Measurements from ENCODE around the gene PI4KA.
"Not testable (repeated sequence)": the region's sequence is repeated elsewhere in the genome, so short reads cannot be mapped to it uniquely, and the experiment has no call there.

The PI4KA gene

DNA sequence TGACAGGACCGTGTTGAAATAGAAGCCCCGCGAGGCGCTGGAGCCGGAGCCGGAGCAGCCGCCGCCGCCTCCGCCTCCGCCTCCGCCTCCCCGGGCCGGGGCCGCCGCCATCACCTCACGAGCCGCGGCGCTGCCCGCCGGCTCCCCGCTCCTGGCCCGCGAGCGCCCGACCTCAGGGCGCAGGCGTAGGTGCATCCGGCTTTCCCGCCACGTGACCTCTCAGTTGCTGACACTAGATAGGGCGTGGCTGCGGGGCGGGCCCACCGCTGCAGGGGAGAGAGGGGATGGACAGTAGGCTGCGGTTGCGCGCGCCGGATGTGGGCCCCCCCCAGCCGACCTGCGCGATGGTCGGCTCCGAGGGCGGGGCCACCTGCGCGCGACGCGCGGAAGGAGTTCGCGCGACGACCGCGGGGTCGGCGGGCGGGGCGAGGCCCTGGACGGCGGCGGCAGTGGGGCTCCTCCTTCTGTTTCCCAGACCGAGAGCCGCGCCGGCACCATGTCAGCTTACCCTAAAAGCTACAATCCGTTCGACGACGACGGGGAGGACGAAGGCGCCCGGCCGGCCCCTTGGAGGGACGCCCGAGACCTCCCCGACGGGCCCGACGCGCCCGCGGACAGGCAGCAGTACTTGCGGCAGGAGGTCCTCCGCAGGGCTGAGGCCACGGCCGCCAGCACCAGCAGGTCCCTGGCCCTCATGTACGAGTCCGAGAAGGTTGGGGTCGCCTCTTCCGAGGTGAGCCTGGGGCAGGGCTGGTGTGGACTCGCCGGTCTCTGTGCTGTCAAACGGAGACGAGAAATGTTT lies at the start of gene PI4KA, which contains the start of gene SNAP29:
TSS of gene PI4KA (minus strand) at position 197 of the 802 bp plus-strand sequence. CDS start at position 111, 86 bp downstream.
TSS of gene SNAP29 (plus strand) at position 393 of the 802 bp plus-strand sequence. CDS start at position 497, 104 bp downstream.
- DNase-seq = peak; percentile 98

DNA sequence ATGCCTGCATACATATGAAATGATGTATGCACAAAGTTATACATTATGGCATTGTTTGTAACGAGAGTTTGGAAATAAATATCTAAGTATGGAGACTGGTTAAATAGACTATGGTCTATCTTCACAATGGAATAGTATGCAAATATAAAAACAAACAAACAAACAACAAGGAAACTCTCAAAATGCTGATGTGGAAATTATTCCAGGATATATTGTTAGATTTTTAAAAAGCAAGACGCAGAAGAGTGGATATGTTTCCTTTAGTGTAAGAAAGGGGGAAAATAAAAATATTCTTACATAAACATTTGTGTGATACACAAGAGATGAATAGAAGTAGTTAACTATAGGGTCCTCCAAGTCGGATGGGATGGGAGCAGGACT lies 47.8 kb upstream of the PI4KA start:
- no peak for DNase-seq

DNA sequence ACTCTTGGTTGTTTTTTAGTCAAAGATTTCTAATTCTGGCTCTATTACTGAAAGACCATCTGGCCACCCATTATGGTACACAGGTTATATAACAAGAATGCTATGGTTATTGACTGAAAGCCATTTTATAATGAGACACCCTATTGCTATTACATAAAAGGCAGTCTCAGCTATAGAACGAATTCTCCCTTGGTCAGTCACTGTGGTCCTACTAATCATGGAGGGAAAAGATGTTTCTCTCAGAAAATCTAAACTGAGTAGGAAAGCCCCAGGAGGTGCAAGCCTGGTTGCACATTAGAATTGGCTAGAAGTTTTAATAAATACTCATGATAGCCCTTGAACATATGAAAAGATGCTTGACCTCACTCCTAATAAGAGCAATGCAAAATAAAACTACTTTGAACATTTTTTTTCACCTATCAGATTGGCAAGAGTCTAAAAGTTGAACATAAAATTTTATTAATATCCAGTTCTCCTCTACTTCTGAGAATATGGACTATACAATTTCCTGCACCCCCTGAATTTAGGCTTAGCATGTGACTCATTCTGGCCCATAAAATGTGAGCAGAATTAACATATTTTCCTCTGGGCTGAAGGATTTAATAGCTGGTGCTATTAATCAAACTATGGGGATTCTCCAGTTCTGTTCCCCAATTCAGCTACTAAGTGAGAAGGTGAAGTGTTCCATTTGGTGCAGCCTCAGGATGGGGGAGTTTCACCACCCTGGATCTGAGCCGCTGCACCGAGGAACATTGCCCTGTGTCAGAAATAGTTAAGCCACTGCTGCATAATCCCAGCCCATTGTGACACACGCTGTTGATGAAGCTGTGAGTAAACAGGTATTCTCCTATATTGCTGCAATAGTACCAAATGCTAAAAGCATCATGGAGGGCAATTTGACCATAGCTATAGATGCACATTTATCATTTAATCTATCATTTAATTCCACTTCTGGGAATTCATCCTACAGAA lies 47.1 kb upstream of the PI4KA start:
- DNase-seq = no peak

DNA sequence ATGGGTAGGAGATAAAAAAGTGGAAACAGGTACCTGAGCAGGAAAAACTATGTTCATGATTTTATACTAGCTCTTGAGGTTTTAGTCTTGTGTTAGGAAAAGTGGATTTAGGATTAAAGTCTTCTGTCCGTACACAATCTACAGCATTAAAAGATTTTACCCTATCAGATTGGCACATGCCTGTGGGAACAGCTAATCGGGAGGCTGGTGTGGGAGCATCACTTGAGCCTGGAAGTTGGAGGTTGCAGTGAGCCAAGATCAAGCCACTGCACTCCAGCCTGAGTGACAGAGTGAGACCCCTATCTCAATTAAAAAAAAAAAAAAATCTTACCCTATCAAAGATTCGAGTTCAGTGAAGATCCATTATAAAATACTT lies 46.4 kb upstream of the PI4KA start:
- DNase-seq = no peak

DNA sequence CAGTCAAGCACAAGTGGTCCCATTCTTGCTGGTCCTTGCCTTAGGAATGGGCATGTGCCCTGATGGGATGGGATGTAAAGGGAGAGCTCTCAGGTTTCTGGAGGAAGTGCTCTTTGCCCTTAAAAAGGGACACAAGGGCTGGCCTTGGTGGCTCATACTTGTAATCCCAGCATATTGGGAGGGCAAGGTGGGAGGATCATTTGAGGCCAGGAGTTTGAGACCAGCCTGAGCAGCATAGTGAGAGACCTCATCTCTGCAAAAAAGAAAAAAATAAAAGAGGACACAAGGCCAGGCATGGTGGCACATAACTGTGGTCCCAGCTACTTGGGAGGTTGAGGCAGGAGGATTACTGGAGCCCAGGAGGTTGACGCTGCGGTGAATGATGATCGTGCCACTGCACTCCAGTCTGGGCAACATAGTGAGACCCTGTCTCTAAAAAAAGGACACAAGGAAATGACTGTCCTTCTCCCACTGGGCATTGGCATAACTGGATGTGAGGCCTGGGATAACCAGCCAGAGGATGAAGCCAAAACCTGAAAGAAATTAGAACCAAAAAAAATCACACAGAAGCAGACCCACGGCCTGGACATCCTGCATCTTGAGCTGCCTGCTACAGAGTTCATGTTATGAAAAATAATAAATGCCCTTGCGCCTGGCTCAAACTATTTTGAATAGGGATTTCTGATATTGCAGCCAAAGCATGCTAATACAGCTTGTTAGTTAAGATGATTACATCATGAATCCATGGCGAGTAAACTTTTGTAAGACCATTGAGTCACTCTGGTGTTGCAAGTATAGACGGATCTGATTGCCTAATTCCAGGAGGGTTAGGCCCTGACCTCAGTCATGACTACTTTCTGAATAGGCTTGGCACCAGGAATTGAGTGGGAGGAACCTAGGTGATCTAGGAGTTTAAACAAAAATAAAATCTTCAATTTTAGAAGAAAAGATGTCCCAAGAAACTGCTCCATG lies 45.7 kb upstream of the PI4KA start:
- DNase-seq = no peak

DNA sequence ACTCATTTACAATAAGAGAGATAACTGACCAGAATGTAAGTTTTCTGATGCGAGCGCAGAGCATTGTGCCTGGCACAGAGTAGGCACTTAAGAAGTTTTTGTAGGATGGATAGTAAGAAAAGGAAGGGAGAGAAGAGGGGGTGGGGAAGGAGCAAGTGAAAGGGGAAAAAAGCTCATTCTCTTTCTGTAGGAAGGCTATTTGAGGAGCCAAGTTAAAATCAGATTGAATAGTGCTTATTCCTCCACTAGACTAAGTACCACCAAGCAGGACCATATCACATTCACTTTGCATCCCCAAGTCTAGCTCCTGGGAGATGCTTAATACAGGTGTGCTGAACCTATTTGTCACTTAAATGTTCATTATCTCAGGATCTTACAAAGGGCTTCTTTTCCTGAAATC lies 44.5 kb upstream of the PI4KA start:
- no peak for DNase-seq

DNA sequence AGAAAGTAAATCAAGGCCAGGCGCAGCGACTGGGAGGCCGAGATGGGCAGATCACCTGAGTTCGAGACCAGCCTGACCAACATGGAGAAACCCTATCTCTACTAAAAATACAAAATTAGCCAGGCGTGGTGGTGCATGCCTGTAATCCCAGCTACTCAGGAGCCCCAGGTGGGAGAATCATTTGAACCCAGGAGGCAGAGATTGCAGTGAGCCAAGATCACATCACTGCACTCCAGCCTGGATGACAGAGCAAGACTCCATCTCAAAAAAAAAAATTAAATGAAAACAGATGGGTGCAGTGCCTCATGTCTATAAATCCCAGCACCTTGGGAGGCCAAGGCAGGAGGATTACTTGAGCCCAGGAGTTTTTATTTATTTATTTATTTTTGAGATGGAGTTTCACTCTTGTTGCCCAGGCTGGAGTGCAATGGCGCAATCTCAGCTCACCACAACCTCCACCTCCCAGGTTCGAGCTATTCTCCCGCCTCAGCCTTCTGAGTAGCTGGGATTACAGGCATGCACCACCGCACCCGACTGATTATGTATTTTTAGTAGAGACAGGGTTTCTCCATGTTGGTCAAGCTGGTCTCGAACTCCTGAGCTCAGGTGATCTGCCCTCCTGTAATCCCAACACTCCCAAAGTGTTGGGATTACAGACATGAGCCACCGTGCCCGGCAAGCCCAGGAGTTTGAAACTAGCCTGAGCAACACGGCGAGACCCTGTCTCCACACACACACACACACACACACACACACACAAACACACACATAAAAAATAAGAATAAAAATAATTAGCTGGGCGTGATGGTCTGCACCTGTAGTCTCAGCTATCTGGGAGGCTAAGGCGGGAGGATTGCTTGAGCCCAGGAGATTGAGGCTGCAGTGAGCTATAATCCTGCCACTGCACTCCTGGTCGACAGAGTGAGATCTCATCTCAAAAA lies 42.8 kb upstream of the PI4KA start:
- not testable (repeated sequence) for DNase-seq

DNA sequence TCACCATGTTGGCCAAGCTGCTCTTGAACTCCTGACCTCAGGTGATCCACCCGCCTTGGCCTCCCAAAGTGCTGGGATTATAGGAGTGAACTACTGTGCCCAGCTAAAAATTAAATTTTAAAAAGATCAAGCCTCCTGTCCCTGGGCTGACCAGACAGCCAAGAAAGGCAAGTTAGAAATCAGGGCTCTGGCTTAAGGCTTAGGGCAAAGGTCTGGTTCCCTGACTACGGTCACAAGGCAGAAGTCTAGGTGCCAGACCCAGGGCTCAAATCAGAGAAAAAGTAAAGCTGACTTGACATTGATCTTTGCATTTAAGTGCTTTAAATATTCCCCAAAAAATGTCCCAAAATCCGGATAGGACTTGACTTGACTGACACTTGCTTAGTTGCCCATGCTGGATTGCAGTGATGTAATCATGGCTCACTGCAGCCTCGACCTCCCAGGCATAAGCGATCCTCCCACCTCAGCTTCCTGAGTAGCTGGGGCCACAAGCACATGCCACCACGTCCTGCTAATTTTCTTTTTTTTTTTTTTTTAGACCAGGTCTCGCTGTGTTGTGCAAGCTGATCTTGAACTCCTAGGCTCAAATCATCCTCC lies 41.3 kb upstream of the PI4KA start:
- no peak for DNase-seq

DNA sequence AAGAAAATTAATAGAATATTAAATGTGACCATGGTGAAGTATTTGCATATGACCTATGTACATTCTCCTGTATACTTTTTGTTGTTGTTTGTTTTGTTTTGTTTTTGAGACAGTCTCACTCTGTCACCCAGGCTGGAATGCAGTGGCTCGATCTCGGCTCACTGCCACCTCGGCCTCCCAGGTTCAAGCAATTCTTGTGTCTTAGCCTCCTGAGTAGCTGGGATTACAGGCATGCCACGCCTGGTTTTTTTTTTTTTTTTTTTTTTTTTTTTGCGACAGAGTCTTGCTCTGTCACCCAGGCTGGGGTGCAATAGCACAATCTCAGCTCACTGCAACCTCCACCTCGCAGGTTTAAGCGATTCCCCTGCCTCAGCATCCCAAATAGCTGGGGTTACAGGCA lies 39.1 kb upstream of the PI4KA start:
- not testable (repeated sequence) for DNase-seq

DNA sequence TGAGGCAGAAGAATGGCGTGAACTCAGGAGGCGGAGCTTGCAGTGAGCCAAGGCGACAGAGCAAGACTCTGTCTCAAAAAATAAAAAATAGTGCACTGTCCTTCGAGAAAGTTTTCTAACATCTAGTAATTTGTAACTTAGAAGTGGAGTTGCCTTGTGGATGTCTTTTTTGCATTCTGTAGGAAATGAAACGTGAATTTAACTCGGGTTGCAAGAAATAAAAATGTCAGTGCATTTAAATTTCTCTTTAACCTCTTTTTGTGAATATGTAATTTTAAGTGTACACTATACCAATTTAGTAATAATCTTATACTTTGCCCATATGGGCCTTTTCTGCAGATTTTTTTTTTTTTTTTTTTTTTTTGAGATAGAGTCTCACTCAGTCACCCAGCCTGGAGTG lies 32.4 kb upstream of the PI4KA start:
- no peak for DNase-seq

DNA sequence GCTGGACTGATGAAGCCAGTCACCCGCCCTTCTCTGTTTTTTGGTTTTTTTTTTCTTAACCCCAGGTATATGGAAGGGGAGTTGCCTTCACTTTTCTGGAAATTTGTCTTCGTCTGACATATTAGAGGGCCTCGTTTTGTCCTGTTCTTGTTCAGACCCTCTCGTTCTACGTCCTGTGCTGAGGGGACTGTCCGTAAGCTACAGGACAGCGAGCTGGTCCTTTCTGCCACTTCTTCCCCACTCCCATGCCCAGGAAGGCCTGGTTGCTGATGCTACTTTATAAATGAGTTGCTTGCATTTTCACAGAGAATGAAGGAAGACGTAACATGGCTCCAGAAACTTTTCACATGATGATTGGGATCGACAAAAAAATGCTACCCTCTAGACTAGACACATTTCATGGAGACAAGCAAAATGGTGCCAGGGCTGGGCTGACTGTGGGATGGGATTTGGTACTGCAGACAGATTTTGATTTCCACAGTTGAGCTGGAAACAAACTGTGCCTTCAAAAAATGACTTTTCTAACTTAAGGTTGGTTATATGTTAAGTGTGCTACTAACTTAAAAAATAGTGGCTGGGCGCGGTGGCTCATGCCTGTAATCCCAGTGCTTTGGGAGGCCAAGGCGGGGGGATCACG lies 31.4 kb upstream of the PI4KA start:
- no peak for DNase-seq

DNA sequence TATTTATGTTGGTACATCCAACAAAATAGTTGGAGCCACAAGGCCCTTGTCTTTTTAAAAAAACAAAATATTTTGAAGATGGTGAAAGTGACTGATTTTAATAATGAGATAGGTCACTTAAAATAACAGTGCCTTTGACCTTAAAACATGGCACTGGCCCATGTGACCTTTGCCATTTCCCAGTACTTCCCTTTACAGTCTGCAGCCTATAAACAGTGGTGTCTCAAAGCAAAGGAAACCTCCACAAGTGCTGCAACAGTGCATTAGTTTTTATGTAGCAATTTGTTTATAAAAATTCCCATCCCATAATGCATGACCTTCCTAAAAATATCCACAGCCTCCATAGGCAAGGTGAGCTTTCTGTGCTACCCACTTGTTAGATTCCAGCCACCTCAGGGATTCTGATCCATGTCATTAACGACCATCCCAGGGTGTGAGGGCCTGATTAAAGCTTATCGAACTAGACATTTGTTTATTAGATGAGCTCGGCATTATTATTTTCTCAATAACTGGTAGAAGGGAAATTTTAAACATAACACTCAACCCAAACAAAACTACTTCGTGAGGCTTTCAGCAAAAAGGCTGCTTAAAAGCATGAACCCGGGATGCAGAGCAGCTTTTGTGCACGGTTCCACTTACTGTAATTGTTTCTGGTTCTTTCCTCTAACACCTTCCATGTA lies 30.6 kb upstream of the PI4KA start:
- DNase-seq = no peak

DNA sequence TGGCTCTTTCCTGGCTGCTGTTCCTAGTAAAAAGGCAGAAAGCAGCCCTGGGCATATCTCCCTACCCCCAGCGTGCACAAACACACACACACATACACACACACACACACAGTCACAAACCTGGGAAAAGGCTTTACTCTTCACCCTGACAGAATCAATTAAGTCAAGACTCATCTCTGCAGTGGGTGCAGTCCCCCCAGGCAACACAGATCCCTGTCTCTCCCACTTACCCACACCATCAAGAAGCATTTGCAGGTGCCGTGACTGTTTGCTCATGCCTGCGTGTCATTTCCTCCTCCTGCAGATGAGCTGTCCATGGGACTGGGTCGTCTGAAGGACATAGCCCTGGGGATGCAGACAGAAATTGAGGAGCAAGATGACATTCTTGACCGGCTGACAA lies 28.8 kb upstream of the PI4KA start:
- no peak for DNase-seq

DNA sequence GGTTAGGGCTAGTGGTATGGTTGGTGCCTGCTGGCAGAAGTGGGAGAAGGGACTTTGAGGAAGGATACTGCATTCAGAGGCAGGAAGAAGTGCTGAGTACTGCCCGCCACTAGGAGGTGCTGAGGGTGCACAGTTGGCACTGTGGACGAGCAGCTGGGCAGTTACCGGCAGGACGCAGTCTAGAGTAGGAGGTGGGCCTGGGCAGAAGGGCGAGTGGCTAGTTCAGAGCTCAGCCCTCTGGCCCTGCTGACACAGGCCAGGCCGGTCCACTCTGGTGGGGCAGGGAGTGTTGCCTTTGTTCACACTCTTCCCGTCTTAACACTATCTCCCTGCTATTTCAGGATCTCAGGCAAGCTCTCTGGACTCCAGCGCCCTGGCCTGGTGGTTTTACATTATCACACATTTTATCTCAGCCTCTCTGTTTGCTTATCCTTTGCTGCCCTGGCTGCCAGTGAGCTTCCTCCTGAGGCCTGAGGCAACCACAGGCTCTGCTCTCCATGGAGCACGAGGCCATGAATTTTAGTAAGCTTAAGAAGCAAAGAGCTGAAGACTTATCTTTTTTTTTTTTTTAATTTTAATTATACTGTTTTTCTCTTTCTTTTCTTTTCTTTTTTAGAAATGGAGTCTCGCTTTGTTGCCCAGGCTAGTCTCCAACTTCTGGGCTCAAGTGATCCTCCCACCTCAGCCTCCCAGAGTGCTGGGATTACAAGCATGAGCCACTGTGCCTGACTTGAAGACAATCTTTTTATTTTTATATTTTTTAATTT lies 27.1 kb upstream of the PI4KA start:
- peak; percentile 37 for DNase-seq

DNA sequence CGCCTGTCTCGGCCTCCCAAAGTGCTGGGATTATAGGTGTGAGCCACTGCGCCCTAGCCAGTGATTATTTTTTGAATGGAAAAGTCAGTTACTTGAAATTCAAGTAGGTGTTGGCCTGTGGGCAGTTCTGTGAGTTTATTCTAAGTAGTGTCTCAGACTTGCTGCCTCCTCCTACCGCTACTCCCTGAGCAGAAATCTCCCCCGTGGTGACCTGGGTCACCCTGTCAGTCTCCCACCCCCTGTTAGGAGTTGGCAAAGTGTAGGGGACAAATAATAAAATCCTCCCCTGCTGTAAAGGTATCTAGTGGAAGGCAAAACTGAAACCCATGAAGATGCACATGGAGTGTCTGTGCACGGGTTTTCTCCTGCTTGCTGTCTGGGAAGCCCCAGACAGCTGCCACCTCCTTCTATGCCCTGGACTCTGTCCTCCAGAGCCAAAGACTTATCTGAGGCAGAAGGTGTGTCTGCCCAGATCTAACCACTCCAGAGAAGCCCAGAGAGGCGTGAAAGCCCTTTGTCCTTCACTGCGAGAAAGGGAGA lies 26.5 kb upstream of the PI4KA start:
- no peak for DNase-seq

DNA sequence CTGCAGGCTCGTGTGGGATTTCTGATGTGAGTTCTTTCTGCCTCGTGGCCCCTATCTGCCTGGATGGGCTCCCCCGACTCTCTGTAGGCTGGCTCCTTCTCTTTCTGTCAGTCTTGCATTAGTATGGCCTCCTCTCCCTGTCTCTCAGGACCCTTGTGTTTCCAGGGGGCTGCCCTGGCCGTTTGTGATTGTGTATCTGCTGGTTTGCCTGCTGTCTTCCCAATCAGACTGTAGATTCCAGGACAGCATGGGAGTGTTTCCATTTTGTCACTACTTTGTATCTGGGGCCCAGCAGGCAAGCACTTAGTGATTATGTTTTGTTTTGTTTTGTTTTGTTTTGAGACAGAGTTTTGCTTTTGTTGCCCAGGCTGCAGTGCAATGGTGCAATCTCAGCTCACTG lies 25.8 kb upstream of the PI4KA start:
- no peak for DNase-seq

DNA sequence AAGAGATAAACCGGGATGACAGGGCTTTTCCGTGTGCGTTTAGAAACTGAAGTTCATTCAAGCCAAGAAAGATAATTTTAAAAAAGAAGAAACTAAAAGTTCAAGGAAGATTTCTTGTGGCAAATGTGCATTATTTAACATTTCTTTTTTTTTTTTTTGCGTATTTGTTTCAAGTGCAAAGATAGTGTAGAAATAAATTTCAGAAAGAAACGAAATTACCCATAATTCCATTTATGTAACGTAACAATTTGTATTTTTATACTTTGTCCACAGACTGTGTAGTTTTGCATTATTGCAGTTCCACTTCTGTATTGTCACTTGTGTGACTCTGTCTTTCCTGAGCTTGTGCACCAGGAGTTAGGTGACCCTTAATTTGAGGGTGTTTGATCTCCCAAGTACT lies 24.2 kb upstream of the PI4KA start:
- no peak for DNase-seq

DNA sequence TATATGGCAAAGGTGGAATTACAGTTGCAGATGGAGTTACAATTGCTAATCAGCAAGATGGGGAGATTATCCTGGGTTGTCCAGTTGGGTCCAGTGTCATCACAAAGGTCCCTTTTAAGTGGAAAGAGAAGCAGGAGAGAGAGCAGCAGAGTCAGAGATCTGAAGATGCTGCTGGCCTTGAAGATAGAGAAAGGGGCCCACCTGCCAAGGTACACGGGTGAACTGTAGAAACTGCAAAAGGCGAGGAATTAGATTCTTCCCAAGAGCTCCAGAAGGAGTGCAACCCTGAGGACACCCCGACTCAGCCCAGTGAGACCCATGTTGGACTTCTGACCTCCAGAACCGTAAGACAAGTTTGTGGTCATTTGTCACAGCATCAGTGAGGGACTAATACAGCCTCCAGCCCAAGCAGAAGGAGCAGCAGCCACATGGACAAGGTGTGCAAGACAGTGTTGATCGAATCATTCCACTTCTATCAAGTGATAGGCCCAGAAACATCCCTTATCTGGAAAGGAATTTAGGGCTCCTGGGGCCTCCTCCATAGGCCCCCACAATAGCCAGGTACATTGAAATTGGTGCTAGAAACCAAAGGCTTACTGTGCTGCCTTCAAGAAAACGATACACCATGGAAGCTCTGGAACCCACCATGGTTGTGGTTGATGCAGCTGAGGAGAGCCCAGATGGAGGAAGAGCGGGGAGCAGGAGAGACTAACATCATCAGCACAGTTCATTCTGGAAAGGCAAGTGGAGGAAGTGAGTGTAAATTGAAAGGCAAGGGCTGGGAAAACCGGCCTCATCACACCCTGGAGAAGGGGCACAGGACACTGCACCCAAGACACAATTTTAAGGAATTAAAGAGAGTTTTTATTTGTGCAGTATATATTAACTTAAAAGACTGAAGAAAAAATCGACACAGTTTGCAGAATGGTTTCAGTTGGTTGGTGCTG lies 23.5 kb upstream of the PI4KA start:
- no peak for DNase-seq

Measured in GDM1 (cell line).